Skin of body (tissue), 2 donors: ENCODE measurements around the gene TMEM91. TPM values are rescaled to one million over a fixed set of nuclear protein-coding genes. Genes with fewer than 3 reads are reported as not detected.
"Not testable (repeated sequence)": the region's sequence is repeated elsewhere in the genome, so short reads cannot be mapped to it uniquely, and the experiment has no call there.

Experiments used
- DNase-seq: peaks from one replicate; lab custom pipeline; 2025; lab: John Stamatoyannopoulos, UW
- total RNA-seq: library from RNA; depleted of rRNA; stranded (reverse); fragments of >200 nt; gene quantifications from one replicate; pipeline ENCODE4 v1.2.3, GENCODE V29; 2014

TMEM91 gene
- total RNA-seq, 1 donor from 2014 or later = 20.9 TPM

- peak; percentile 84 for DNase-seq
Observed at GRCh38 chr19:41373993-41374392, 2.3 kb upstream of the TMEM91 start.

DNA sequence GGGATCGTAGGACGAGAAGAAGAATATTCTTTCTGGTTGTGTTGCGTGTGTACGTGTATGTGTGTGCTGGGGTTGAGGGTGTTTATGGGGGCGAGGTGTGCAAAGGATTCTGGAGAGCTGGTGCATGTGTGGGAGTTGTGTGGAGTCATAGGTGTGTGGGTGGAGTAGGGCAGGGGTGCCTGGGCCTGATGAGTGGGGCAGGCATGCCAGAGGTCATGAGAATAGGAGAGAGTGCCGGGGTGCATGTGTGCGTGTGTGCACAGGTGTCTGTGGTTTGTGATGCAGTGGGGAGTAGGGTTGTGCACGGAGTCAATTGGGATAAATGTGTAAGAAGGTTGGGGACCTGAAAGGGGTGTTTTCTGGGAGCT, 649 bp downstream of the TMEM91 start:
- DNase-seq = no peak

GRCh38 chr19:41377977-41378709, 1.8 kb downstream of the TMEM91 start:
- no peak for DNase-seq

- not testable (repeated sequence) for DNase-seq
Observed at GRCh38 chr19:41381536-41381935, 5.2 kb downstream of the TMEM91 start.

DNA sequence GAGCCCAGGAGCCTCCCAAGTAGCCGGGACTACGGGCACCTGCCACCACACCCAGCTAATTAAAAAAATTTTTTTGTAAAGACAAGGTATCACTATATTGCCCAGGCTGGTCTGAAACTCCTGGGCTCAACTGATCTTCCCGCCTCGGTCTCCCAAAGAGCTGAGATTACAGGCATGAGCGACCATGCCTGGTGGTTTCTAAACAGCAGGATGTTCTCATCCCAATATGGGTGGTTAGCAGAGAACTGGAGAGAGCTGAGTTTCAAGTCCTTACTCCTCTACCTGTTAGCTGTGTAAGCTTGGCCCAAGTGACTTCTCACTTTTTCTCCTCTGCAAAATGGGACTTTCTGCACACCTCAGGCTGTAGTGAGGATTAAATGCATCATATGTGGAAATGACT, 8.0 kb downstream of the TMEM91 start:
- no peak for DNase-seq

- no peak for DNase-seq
Observed at GRCh38 chr19:41386442-41386841, 10.1 kb downstream of the TMEM91 start.

GRCh38 chr19:41391618-41392017, 15.3 kb downstream of the TMEM91 start:
- no peak for DNase-seq

DNA sequence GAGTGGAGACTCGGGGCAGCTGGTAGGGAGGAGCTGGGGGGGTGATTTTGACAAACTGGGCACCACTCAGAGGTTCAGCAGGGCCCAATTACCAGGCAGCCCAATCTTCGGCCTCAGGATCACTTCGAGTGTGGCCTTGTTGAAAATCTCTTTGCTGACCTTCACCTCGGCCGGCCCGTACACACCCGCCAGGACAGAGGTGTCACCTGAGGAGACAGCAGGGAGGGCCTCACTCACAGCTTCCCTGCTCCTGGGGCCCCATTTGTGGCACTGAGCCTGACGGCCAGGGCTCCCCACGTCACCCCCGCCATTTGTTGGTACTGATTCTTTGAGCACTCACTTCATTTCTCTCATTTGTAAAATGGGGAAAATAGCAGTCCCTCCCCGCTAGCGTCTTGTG, 16.4 kb downstream of the TMEM91 start:
- DNase-seq = no peak

GRCh38 chr19:41395355-41395754, 19.0 kb downstream of the TMEM91 start:
- DNase-seq = no peak

DNA sequence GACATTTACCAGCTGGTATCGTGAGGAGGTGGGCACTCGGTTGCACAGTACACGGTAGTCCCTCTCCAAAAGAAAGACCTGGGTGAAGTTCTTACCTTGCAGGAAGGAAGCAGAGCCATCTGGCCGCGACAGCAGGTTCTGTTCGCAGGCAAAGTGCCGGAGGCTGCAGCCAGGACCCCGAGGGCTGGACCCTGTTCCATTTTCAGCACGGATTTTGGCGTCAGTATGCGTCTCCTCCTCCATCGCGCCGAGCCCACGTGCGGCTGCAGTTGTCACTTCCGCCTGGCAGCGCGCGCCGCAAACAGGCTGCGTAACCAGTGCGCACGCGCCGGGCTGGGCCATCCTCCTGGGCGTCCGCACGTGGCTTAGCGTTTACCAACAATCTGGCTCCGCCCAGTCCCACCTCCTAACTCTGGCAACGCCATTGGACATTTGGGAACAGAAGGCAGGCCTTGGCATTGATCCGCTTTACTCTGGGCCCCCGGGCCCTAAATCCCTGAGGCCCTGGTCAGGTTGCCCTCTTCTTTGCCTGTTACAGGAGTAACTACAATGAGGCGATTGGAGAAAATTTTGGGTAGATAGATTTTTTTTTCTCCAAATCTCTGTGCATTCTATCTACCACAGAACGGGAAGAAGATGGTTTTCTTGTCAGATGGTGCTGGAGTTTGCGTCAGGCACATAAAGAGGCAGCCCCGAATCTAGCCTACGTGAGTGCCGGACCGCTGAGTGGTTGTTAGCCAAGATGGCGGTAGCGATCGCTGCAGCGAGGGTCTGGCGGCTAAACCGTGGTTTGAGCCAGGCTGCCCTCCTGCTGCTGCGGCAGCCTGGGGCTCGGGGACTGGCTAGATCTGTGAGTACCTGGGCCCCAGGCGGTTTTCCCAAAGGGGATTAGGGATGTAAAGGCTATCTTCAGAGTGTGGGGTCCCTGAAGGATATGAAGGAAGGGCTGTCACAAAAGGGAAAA, 21.0 kb downstream of the TMEM91 start, which contains the start of the genes BCKDHA and EXOSC5:
TSS of gene BCKDHA (plus strand) at position 733 of the 964 bp plus-strand sequence. CDS start at position 743, 10 bp downstream.
TSS of gene EXOSC5 (minus strand) at position 274 of the 964 bp plus-strand sequence. CDS start at position 243, 31 bp downstream.
- peak; percentile 99 for DNase-seq

GRCh38 chr19:41398050-41398418, 21.7 kb downstream of the TMEM91 start:
- no peak for DNase-seq

- DNase-seq = no peak
Observed at GRCh38 chr19:41398598-41398997, 22.3 kb downstream of the TMEM91 start.

- no peak for DNase-seq
Observed at GRCh38 chr19:41399091-41399490, 22.8 kb downstream of the TMEM91 start.

- DNase-seq = no peak
Observed at GRCh38 chr19:41399525-41399924, 23.2 kb downstream of the TMEM91 start.

DNA sequence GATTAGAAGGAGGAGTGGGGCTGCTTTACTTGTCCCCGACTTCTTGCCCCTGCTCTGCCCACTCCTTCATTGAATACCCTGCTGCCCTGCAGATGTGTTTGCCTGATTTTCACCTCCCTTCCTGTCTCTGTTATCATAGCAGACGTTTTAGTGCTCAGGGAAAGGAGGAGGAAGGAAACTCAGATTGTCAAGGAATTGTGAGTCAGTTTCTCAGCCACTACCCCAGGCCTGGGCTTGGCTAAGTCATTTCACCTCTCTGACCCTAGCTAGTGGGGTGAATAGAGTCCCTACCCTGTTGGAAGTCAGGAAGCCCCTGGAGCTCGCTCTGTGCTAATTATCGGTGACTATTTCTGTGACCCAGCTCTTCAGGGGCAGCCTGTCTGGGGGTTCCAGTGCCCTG, 25.1 kb downstream of the TMEM91 start:
- no peak for DNase-seq

DNA sequence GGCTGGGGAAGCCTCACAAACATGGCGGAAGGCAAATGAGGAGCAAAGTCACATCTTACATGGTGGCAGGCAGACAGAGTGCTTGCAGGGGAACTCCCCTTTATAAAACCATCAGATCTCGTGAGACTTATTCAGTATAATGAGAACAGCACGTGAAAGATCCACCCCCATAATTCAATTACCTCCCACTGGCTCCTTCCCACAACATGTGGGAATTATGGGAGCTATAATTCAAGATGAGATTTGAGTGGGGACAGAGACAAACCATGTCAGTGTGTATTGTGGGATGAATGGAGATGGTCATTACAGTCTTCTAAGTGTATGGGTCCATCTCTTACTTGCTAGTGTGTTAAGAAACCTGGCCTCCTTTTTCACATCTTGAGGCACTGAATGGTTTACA, 25.7 kb downstream of the TMEM91 start:
- no peak for DNase-seq

- DNase-seq = no peak
Observed at GRCh38 chr19:41403181-41403970, 27.0 kb downstream of the TMEM91 start.

DNA sequence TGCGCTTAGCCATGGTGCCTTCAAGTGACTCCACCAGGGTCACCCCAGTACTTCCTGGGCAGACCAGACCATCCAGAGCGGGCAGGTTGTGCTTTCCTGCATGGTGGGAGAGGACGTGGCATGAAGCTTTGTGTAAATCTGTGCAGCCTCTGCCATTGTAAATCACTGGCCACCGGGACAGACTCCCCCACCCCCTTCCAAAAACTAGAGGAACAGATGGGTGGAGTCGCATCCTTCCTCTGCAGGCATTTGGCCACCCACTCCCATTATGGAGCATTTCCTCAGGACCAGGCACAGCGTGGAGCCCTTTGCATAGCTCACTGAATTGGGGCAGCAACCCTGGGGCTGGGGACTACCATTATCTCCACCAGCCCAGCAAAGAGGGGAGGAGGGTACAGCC, 29.4 kb downstream of the TMEM91 start:
- no peak for DNase-seq

- no peak for DNase-seq
Observed at GRCh38 chr19:41407271-41407670, 30.9 kb downstream of the TMEM91 start.

DNA sequence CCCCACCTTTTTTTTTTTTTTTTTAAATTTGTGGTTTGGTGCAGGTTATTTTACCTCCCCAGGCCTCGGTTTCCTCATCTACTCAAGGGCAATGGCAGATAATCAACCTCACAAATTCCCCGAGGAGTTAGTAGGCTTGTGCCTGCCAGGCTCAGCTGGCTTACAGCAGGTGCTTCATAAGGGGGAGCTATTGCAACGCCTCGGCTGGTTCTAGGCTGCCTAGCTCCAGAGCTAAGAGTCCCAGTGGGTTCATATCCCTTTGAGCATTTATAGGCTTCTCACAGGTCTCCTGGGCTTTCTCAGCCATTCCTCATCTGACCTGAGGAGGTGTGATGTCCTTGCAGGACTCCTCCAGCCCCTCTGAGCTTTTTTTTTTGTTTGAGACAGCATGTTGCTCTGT, 31.9 kb downstream of the TMEM91 start:
- DNase-seq = no peak

GRCh38 chr19:41408846-41409245, 32.5 kb downstream of the TMEM91 start:
- DNase-seq = not testable (repeated sequence)

GRCh38 chr19:41409288-41409687, 33.0 kb downstream of the TMEM91 start:
- no peak for DNase-seq
